Ureter (tissue), 1 donor: ENCODE results near the gene TTC28. TPM values are rescaled to one million over a fixed set of nuclear protein-coding genes. Genes with fewer than 3 reads are reported as not detected.
"Not testable (repeated sequence)": the region's sequence is repeated elsewhere in the genome, so short reads cannot be mapped to it uniquely, and the experiment has no call there.

ENCODE experiments used
- DNase-seq: peaks from one replicate; pipeline ENCODE4 v3.0.0-alpha.2; 2020; ENCODE audit warnings: low spot score
- total RNA-seq: library from RNA; stranded (reverse); gene quantifications from one replicate; pipeline ENCODE4 v1.2.4, GENCODE V29; 2023
- donor health status: DM: yes; HTN: yes; CAD: no.

Gene TTC28
- total RNA-seq = 56.8 TPM

DNA sequence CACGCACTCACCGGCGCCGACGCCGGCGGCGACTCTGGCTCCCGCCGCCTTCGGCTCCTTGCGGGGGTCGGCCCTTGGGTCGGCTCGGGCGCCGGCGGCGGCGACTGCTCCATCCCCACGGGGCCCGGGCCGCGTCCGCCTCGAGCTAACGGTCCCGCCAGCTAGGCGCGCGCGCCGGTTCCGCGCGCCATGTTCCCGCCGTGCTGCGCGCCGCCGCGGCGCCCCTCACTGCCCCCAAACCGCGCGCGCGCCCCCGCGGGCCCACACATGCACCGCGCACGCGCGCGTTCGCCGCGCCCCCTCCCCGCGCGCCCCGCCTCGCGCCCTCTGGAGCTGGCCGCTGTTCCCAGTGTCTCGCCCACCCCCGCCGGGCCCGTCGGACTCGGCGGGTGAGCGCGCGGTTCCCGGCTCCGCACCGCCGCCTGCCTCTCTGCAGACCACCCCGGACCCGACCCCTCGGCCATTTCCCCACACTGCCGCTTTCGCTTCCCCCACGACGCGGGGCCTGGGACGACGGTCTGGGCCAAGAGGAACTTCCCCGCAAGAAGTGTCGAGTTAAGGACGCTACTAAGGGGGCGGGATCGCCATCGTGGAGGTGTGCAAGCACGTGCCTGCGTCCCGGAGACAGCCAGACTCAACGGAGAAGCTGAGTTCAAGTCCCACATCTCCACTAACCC, at the start of gene TTC28:
TSS of gene TTC28 (minus strand) at position 230 of the 677 bp plus-strand sequence. CDS start at position 113, 117 bp downstream.
- peak; percentile 75 for DNase-seq

DNA sequence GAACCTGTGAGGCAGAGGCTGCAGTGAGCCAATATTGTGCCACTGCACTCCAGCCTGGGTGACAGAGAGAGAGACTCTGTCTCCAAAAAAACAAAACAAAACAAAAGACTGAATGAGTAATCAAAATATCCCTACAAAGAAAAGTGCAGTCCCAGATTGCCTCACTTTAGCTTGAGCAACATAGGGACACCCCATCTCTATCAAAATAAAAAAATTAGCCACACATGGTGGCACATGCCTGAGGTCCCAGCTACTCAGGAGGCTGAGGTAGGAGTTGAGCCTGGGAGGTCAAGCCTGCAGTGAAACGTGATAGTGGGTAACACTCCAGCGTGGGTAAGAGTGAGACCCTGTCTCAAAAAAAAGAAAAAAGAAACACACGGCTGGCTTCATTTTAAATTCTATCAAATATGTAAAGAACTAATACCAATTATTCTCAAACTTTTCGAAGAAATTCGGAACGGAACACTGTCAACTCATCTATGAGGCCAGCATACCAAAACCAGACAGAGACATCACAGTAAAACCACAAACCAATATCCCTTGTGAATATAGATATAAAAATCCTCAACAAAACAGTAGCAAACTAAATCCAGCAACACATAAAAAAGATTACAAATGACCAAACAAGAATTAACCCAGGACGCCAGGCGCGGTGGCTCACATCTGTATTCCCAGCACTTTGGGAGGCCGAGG, 49.1 kb upstream of the TTC28 start:
- DNase-seq = no peak

GRCh38 chr22:28728002-28728401, 48.4 kb upstream of the TTC28 start:
- no peak for DNase-seq

DNA sequence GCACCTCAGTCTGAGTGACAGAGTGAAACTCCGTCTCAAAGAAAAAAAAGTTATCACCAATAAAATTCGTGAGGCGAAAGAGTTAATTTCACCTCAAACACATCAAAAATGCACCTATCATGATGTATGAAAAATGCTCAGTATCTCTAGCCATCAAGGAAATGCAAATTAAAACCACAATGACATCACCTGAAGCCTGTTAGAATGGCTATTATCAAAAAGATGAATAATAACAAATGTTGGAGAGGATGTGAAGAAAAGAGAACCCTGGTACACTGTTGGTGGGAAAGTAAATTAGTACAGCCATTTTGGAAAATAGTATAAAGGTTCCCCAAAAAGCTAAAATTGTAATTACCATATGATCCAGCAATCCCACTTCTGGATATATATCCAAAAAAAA, 38.4 kb upstream of the TTC28 start:
- DNase-seq = no peak

GRCh38 chr22:28716686-28717085, 37.0 kb upstream of the TTC28 start:
- no peak for DNase-seq

- DNase-seq = no peak
Measured at GRCh38 chr22:28715611-28716010, 36.0 kb upstream of the TTC28 start.

GRCh38 chr22:28714043-28714628, 34.5 kb upstream of the TTC28 start:
- no peak for DNase-seq

- no peak for DNase-seq
Measured at GRCh38 chr22:28711820-28712777, 32.5 kb upstream of the TTC28 start.

DNA sequence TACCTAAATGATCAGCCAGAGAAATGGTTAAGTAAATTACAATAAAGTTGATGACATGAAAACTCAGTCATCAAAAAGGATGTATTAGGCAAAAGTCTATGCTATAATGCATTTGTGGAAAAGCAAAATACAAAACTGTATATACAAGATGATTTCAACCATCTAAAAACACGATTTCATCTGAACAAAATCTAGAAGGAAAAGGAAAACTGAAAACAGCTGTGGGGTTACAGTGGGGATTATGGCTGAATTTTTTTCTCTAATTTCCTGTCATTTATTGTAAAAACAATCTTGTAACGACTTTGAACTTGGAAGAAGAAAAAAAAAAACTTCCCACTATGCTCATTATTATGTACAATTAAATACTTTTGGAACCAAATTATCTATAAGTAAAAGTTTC, 31.7 kb upstream of the TTC28 start:
- DNase-seq = no peak

- DNase-seq = no peak
Measured at GRCh38 chr22:28710576-28711191, 31.0 kb upstream of the TTC28 start.

DNA sequence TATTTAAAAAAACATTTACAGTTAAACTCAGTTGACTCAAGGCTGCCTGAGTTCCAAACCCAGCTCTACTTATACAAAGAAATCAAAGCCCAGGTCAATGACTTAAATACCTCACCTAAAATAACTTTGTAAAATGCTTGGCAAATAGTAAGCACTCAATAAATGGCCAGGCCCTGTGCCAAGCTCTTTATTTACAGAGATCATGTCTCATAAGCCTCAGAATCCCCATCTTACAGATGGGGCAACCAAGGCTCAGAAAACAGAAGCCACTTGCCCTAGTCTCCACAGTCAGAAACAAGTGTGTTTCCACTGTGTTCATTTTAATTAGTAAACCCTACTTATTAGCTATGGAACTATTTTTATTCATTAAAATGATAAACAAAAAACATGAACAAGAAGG, 30.5 kb upstream of the TTC28 start:
- DNase-seq = no peak

DNA sequence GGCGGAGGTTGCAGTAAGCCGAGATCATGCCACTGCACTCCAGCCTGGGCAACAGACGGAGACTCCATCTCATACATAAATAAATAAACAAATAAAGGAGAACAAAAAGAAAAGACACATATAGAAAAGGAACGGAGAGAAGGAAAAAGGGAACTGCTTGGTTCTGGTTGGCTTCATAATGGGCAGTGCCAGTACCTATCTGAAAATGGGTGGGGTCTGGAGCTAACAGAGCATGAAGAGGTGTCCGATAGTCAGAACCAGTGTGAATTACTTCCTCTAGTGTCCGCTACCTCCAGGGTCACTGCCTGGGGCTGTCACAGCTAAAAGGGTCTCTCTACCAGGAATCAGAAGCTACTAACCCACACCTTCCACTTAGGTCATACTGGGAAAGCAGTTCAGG, 27.2 kb upstream of the TTC28 start:
- DNase-seq = no peak

GRCh38 chr22:28703436-28703835, 23.8 kb upstream of the TTC28 start:
- DNase-seq = no peak

DNA sequence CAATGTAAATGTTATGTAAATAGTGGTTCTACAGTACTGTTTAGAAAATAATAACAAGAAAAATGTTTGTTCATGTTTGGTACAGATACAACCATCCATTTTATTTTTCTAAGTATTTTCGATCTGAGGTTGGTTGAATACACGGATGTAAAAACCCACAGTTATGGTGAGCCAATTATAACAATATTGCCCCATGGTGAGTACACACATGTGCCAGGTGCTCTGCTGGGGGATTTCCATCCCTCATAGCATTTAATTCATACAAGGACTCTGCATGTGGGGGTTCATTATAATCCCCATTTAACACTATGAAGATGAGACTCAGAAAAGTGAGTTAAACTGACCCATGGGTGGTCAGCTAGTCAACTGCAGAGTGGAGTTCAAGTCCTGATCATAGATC, 23.3 kb upstream of the TTC28 start:
- no peak for DNase-seq

- DNase-seq = not testable (repeated sequence)
Measured at GRCh38 chr22:28693041-28693760, 13.6 kb upstream of the TTC28 start.

DNA sequence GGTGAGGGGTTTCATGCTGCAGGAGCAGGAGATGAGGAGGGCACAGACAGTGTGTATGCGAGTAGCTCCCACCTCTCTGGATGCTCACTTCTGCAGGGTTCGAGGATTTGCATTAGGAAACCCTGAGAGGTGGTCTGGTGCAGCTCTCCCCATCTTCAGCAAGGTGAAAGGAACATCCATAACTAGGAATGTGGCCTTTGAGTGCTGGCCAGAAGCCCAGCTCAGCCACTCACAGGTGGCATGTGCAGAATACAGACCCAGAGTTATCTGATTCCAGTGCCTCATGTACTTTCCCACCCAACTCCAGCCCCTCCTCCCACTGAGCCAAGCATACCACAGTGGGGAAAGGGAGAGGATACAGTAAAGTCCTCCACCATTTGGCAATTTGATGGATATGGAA, 10.2 kb upstream of the TTC28 start:
- DNase-seq = not testable (repeated sequence)

DNA sequence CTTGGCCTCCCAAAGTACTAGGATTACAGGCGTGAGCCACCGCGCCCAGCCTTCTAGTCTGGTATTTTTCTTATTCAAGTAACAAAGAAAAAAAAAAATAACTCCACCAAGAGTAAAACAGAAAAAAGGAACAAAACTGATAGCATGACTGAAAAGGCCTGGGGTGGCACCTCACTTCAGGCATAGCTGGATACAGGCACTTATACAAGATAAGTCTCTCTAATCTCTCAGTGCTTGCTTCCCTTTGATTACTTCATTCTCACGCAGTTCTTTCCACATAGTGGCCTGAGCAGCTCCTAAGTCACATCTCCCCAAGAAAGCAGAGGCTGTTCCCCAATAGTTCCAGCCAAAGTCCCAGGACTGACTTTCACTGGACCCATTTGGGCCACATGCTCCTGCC, 3.3 kb upstream of the TTC28 start:
- DNase-seq = not testable (repeated sequence)

DNA sequence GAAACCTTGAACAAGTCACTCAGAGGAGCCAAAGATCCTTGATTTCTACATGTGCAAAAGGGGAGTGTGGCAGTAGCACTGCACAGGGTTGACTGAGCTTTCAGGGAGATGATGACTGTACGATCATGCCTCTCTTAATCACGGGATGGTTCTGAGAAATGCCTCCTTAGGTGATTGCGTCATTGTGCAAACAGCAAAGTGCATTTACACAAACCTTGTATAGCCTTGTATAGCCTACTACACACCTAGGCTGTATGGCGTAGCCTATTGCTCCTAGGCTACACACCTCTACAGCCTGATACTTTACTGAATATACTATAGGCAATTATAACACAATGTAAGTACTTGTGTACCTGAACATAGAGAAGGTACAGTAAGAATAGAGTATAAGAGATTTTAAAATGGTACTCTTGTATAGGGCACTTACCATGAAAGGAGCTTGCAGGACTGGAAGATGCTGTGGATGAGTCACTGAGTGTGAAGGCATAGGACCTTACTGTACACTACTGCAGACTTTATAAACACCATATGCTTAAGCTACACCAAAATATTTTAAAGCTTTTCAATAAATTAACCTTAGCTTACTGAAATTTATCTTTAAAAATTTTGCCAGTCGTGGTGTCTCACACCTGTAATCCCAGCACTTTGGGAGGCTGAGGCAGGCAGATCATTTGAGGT, 1.3 kb upstream of the TTC28 start:
- not testable (repeated sequence) for DNase-seq

GRCh38 chr22:28678778-28679610, 646 bp downstream of the TTC28 start:
- peak; percentile 42 for DNase-seq
